Measurements from ENCODE around the gene HOXC12.
A peak's percentile ranks its signal among the peaks of the same experiment; 100 is the strongest.

HOXC12 gene

DNA sequence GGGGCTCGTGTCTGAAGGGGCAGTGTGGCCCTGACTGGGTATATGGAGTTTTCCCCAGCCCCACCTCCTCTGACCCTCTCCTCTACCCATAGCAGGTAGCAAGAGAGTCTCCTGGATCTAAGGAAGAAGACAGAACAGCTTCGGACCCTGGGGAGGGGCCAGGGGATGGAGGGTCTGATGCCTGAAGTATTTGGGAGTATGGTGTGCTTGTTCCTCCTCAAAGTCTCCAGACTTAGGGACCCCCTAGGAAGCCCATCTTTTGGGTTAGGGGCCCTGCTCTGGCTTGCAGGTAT is 53.5 kb downstream of the HOXC12 start:
- no peak for DNase-seq (ENCODE audit: low read depth)
- TF ChIP-seq, protein P1, sequence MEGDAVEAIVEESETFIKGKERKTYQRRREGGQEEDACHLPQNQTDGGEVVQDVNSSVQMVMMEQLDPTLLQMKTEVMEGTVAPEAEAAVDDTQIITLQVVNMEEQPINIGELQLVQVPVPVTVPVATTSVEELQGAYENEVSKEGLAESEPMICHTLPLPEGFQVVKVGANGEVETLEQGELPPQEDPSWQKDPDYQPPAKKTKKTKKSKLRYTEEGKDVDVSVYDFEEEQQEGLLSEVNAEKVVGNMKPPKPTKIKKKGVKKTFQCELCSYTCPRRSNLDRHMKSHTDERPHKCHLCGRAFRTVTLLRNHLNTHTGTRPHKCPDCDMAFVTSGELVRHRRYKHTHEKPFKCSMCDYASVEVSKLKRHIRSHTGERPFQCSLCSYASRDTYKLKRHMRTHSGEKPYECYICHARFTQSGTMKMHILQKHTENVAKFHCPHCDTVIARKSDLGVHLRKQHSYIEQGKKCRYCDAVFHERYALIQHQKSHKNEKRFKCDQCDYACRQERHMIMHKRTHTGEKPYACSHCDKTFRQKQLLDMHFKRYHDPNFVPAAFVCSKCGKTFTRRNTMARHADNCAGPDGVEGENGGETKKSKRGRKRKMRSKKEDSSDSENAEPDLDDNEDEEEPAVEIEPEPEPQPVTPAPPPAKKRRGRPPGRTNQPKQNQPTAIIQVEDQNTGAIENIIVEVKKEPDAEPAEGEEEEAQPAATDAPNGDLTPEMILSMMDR (conservative IDR thresholded peaks at IDR 0.05; ENCODE audit: control insufficient read depth, insufficient read depth, low read depth, low read length) = no peak
- peak overlapping the region; percentile 88 for H3K4me3 ChIP-seq (ENCODE audit: control insufficient read depth, low read depth, low read length)

Measured in fibroblast of mammary gland (primary cell).